Smooth muscle cell (in vitro differentiated cells): ENCODE data around the gene CFAP77. TPM values are rescaled to one million over a fixed set of nuclear protein-coding genes. Genes with fewer than 3 reads are reported as not detected.

Experiments
- DNase-seq: peaks from one replicate; lab custom pipeline; 2025; ENCODE audit not compliant: unreplicated experiment; lab: John Stamatoyannopoulos, UW
- H2AFZ ChIP-seq: fragments of 200-600 bp; sonication (generic); 2 replicates; pipeline ENCODE4 v1.6.0; 2016; ENCODE audit warnings: antibody characterized with exemption, low read depth, mild to moderate bottlenecking
- H3F3A ChIP-seq: fragments of 200-600 bp; sonication (generic); 2 replicates; pipeline ENCODE4 v1.6.0; 2017; ENCODE audit warnings: antibody characterized with exemption, low read depth
- H3K27ac ChIP-seq: fragments of 200-600 bp; sonication (generic); 2 replicates; pipeline ENCODE4 v1.5.1; 2016; ENCODE audit warnings: low read depth, mild to moderate bottlenecking
- H3K27me3 ChIP-seq: fragments of 200-600 bp; sonication (generic); 2 replicates; pipeline ENCODE4 v1.6.1; 2016; ENCODE audit warnings: low read depth, mild to moderate bottlenecking
- H3K36me3 ChIP-seq: fragments of 200-600 bp; sonication (generic); 2 replicates; pipeline ENCODE4 v1.5.1; 2016; ENCODE audit warnings: low read depth
- H3K4me1 ChIP-seq: fragments of 200-600 bp; sonication (generic); 2 replicates; pipeline ENCODE4 v1.5.1; 2016; ENCODE audit warnings: low read depth
- H3K4me2 ChIP-seq: fragments of 200-600 bp; sonication (generic); 2 replicates; pipeline ENCODE4 v1.6.0; 2016; ENCODE audit warnings: mild to moderate bottlenecking
- H3K4me3 ChIP-seq: fragments of 200-600 bp; sonication (generic); 2 replicates; pipeline ENCODE4 v1.5.1; 2016; ENCODE audit warnings: mild to moderate bottlenecking
- H3K79me2 ChIP-seq: fragments of 200-600 bp; sonication (generic); 2 replicates; pipeline ENCODE4 v1.6.0; 2016; ENCODE audit warnings: low read depth, mild to moderate bottlenecking
- H3K9ac ChIP-seq: fragments of 200-600 bp; sonication (generic); 2 replicates; pipeline ENCODE4 v1.6.0; 2016; ENCODE audit warnings: low read depth
- H3K9me3 ChIP-seq: fragments of 200-600 bp; sonication (generic); replicated peaks from 2 replicates; pipeline ENCODE4 v1.5.1; 2016; ENCODE audit warnings: low read depth
- H4K20me1 ChIP-seq: fragments of 200-600 bp; sonication (generic); 2 replicates; pipeline ENCODE4 v1.6.0; 2016; ENCODE audit warnings: low read depth
- WGBS: methylation state at CpG from one replicate; pipeline ENCODE4 v1.1.7; 2016; ENCODE audit warnings: low lambda C conversion rate; 5-methylcytosine and 5-hydroxymethylcytosine counted together
- polyA plus RNA-seq: library from polyadenylated mRNA; unstranded; fragments of >200 nt; fragmentation: Nextera tagmentation; extraction: Ambion mirVana; gene quantifications from 2 replicates; pipeline ENCODE4 v1.2.1, GENCODE V29; 2016
- total RNA-seq: library from RNA; depleted of rRNA; stranded (reverse); fragments of >200 nt; gene quantifications from 2 replicates; pipeline ENCODE4 v1.2.3, GENCODE V29; 2014
- TF ChIP-seq, protein P1 (sequence below): fragments of 200-600 bp; sonication (generic); IDR thresholded peaks from 2 replicates; pipeline ENCODE4 v1.5.1; 2017; ENCODE audit warnings: borderline replicate concordance, mild to moderate bottlenecking, antibody characterized with exemption; ENCODE audit not compliant: insufficient read depth, poor library complexity, severe bottlenecking

CFAP77 gene
- total and polyA plus RNA-seq, 2 experiments from 2014 or later: 0.31 TPM; not detected in 1

GRCh38 chr9:132507670-132508469 is 97.9 kb downstream of the CFAP77 start:
- DNase-seq: peak; percentile 24
- 52% methylated on average over 24 of the region's 24 CpGs for WGBS
- no peak overlapping the region for H3K4me3 ChIP-seq
- no peak overlapping the region for H2AFZ ChIP-seq
- no peaks in the 10 kb centered on the region for H3K9me3 ChIP-seq
- no peaks in the 10 kb centered on the region for H3K36me3 ChIP-seq
- H3K4me1 ChIP-seq: no peaks in the 10 kb centered on the region
- no peaks in the 10 kb centered on the region for H4K20me1 ChIP-seq
- H3F3A ChIP-seq: no peaks in the 10 kb centered on the region
- no peaks in the 10 kb centered on the region for H3K79me2 ChIP-seq
- no peak overlapping the region for H3K9ac ChIP-seq
- TF ChIP-seq, protein P1, sequence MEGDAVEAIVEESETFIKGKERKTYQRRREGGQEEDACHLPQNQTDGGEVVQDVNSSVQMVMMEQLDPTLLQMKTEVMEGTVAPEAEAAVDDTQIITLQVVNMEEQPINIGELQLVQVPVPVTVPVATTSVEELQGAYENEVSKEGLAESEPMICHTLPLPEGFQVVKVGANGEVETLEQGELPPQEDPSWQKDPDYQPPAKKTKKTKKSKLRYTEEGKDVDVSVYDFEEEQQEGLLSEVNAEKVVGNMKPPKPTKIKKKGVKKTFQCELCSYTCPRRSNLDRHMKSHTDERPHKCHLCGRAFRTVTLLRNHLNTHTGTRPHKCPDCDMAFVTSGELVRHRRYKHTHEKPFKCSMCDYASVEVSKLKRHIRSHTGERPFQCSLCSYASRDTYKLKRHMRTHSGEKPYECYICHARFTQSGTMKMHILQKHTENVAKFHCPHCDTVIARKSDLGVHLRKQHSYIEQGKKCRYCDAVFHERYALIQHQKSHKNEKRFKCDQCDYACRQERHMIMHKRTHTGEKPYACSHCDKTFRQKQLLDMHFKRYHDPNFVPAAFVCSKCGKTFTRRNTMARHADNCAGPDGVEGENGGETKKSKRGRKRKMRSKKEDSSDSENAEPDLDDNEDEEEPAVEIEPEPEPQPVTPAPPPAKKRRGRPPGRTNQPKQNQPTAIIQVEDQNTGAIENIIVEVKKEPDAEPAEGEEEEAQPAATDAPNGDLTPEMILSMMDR: peak; percentile 68
- no peak overlapping the region for H3K27ac ChIP-seq
- peaks cover 46% of the 10 kb centered on the region for H3K27me3 ChIP-seq
- H3K4me2 ChIP-seq: no peak overlapping the region

GRCh38 chr9:132509928-132510874 is 100.2 kb downstream of the CFAP77 start:
- no peak overlapping the region for H3K27ac ChIP-seq
- peaks cover 22% of the 10 kb centered on the region for H3K27me3 ChIP-seq
- WGBS: 86% methylated on average over 40 of the region's 40 CpGs
- H2AFZ ChIP-seq: no peak overlapping the region
- H3K4me3 ChIP-seq: no peak overlapping the region
- H3K9ac ChIP-seq: no peak overlapping the region
- no peak for DNase-seq
- H3K9me3 ChIP-seq: no peaks in the 10 kb centered on the region
- H4K20me1 ChIP-seq: no peaks in the 10 kb centered on the region
- H3F3A ChIP-seq: no peaks in the 10 kb centered on the region
- no peaks in the 10 kb centered on the region for H3K79me2 ChIP-seq
- H3K4me2 ChIP-seq: no peak overlapping the region
- TF ChIP-seq, protein P1: no peak
- no peaks in the 10 kb centered on the region for H3K36me3 ChIP-seq
- no peaks in the 10 kb centered on the region for H3K4me1 ChIP-seq

DNA sequence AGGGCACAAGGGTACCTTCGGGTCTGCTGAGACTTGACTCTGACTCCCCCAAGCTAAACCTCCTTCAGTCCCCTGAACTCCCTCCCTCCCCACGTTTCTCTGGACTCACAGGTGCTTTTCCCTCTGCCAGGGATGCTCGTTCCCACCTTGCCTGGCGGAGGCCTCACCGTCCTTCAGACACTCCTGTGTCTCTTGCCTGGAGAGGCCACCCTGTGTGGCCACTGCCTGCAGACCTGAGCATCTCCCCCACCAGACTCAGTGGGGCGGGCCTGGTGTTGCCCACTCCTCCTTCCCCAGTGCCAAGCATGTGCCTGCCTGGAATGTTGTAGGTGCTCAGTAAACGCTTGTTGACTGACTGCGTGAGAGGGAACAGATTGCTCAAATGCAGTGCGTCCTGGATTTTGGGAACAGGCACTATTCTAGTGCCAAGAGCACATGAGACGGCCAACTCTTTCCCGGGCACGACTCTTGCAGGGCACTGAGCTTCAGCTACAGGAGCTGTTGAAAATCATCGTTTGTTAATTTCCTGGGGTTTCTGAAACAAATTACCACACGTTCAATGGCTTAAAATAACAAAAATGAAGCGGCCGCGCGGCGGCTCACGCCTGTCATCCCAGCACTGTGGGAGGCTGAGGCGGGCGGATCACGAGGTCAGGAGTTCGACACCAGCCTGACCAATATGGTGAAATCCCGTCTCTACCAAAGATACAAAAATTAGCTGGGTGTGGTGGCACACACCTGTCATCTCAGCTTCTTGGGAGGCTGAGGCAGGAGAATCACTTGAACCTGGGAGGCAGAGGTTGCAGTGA is 101.4 kb downstream of the CFAP77 start:
- Histone ChIP-seq H3K9ac (no peak overlapping the region), H3F3A (no peaks in the 10 kb centered on the region), H3K27me3 (peaks cover 11% of the 10 kb centered on the region), H3K9me3 (no peaks in the 10 kb centered on the region), H2AFZ (no peak overlapping the region), H3K4me3 (no peak overlapping the region), H3K4me2 (no peak overlapping the region), H3K79me2 (no peaks in the 10 kb centered on the region), H3K27ac (no peak overlapping the region), H3K4me1 (no peaks in the 10 kb centered on the region), H4K20me1 (no peaks in the 10 kb centered on the region), H3K36me3 (no peaks in the 10 kb centered on the region)
- no peak for DNase-seq
- WGBS: 93% methylated on average over 25 of the region's 25 CpGs
- TF ChIP-seq, protein P1: no peak
